Motor neuron (in vitro differentiated cells): Measurements from ENCODE around the gene RPP21. TPM values are rescaled to one million over a fixed set of nuclear protein-coding genes. Genes with fewer than 3 reads are reported as not detected.

ENCODE experiments used
- ATAC-seq, 8 experiments: fragments of 200-7000 bp; cut with Tn5 transposase; replicated peaks in 6 of 8; 2 replicates each; pipeline ENCODE4 v1.8.0; 2021; ENCODE audit warnings: mild to moderate bottlenecking in 8 of 8, moderate library complexity in 8 of 8
- H3K27ac ChIP-seq, 2 donors: fragments of 250-450 bp; sonication (Bioruptor Pico); 2 replicates each; pipeline ENCODE4 v1.9.0; 2021; ENCODE audit warnings: antibody characterized with exemption in 2 of 2, mild to moderate bottlenecking in 2 of 2, moderate library complexity in 1 of 2
- H3K4me1 ChIP-seq, 2 donors: fragments of 250-450 bp; sonication (Bioruptor Pico); replicated peaks in 1 of 2; 2 replicates each; pipeline ENCODE4 v1.6.1; 2021; ENCODE audit warnings: antibody characterized with exemption in 2 of 2, mild to moderate bottlenecking in 2 of 2, moderate library complexity in 1 of 2
- H3K4me3 ChIP-seq, 5 donors: fragments of 250-450 bp; sonication (Bioruptor Pico); 2 replicates each; pipeline ENCODE4 v1.9.0; 2021; ENCODE audit warnings: antibody characterized with exemption in 5 of 5, mild to moderate bottlenecking in 5 of 5, moderate library complexity in 4 of 5
- WGBS, 10 experiments: fragments of 450-650 bp; shearing (Covaris generic); methylation state at CpG; one replicate each; pipeline ENCODE4 v1.0.0; 2022; 5-methylcytosine and 5-hydroxymethylcytosine counted together
- in situ Hi-C, 9 experiments: fragments of 400-800 bp; cut with MboI; loops; one replicate each; pipeline ENCODE4 v1.15.0; 2021; ENCODE audit warnings: low sequenced_read_pairs in 9 of 9, low pct_unique_long_range_greater_than_20kb in 2 of 9; ENCODE audit not compliant: unreplicated experiment in 9 of 9
- total RNA-seq, 8 experiments: library from RNA; unstranded; fragments of 300-600 nt; gene quantifications; 2 replicates each; pipeline versions ENCODE4 v1.2.3 to v1.2.4, GENCODE V29; 2022

The RPP21 gene
- total RNA-seq, 8 experiments from 2014 or later = 38.0 to 88.1 (median 74.3) TPM

DNA sequence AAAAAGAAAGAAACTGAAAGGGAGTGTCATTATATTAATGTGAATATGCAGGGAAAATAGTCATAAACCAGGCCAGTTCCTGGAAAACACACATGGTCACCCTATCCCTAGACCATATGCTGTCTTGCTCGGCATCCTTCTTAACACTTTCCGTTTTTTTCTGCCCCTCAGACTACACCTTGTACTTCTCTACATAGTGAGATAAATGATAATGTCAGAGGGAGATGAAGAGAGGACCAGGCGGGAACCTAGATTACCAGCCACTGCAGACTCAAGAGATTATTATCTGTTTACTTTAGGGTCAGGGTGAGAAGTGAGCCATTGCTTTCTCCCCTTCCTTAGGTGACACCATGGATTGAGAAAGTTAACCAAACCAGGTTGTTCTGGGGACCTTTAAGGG lies 3.7 kb upstream of the RPP21 start:
- Histone ChIP-seq H3K4me3 (no peak overlapping the region), H3K27ac (no peak overlapping the region), H3K4me1 (peaks cover 7% of the 10 kb centered on the region in 2 donors)
- in situ Hi-C loops = no loop called here
- 20 to 100% (median 88%) methylated on average over 1 to 3 of the region's 3 CpGs; no CpG with 5 or more reads in 2 of the 10 experiments for WGBS, 10 experiments
- peak in 3 of 8 experiments; percentile 13 to 62 (median 61) for ATAC-seq

DNA sequence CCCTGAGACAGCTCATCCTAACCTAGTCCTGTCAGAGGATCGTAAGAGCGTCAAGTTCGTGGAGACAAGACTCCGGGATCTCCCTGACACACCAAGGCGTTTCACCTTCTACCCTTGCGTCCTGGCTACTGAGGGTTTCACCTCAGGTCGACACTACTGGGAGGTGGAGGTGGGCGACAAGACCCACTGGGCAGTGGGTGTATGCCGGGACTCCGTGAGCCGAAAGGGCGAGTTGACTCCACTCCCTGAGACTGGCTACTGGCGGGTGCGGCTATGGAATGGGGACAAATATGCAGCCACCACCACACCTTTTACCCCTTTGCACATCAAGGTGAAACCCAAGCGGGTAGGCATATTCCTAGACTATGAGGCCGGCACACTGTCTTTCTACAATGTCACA lies 3.2 kb upstream of the RPP21 start:
- H3K27ac ChIP-seq = no peak overlapping the region
- H3K4me1 ChIP-seq = peaks cover 7% of the 10 kb centered on the region in 2 donors
- no peak overlapping the region for H3K4me3 ChIP-seq
- 90 to 100% (median 96%) methylated on average over 1 to 14 of the region's 16 CpGs; no CpG with 5 or more reads in 5 of the 10 experiments for WGBS, 10 experiments
- no peak for ATAC-seq
- in situ Hi-C loops = no loop called here

DNA sequence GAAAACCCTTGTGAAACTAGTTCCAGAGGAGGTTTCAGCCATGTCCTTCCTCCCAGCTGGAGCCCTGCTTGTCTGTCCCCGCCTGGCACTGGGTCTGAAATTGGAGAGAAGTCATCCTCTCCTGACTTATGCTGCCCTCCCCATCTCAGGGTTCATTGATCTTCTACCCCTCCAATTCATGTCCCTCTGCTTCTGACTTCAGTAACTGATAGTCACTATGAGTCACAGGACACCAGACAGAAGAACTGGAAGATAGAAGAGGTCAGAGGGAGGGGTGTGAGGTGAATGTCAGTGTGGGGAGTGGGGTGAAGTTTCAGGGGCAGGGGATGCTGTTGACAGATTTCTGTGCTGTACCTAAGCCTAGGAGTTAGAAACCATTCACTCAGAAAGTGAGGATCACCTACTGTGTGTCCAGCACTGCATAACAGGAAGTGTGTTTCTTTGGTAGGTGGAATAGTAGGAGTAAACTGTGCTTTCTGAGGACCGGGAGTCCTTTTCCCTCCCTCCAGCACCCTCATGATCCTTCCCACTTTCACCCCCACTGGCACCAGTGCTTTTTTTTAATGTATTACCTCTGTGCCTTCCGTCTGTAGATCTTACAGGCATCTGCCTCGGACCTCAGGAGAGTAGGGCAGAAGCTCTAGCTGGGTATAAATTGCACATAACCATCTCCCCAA lies 627 bp upstream of the RPP21 start:
- WGBS, 10 experiments = 0 to 100% (median 6%) methylated on average over 1 to 2 of the region's 4 CpGs; no CpG with 5 or more reads in 5 of the 10 experiments
- Histone ChIP-seq H3K27ac (no peak overlapping the region), H3K4me1 (peaks cover 7% of the 10 kb centered on the region in 2 donors), H3K4me3 (peak overlapping the region in 4 of 5 donors; percentile 76 to 93 (median 82))
- ATAC-seq = no peak
- in situ Hi-C loops = no loop called here

DNA sequence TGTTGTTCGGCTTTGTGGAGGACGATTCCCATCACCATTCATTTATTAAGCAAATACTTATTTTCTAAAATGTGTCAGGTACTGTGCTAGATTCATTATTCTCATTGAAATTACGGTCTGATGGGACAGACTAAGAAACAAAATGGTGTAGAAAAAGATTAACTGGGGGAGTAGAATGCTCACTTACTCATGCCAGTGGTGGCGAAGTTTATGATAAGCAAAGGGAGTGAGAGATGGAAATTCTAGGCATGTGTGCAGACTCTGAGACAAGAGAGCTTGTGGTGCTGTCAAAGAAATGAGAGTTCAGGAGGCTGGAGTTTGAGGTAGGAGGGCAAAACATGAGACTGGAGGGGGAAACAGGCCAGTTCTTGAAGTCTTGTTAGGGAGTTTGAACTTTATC lies 896 bp downstream of the RPP21 start:
- Histone ChIP-seq H3K4me1 (peaks cover 7% of the 10 kb centered on the region in 2 donors), H3K27ac (no peak overlapping the region), H3K4me3 (peak overlapping the region; percentile 45 to 93 (median 77))
- no peak for ATAC-seq
- in situ Hi-C loops = no loop called here
- 21 to 72% (median 40%) methylated on average over 1 to 4 of the region's 4 CpGs; no CpG with 5 or more reads in 1 of the 10 experiments for WGBS, 10 experiments

DNA sequence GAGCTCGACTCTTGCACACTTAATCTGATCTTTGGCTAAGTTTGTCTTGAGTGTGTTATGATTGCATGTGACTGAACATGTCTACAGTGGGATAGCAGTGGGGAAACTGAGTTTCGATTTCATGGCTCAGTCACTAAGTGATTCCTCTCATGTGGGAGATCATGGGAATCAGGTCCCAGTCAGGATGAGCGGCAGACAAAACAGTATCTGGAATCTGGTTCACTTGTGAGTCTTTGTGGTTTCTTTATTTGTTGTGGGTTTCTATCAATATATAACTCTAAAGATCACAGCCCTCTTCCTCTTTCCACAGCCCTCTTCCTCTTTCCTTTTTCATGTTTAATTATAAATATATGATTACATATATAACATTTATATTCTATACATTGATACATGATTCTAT lies 4.0 kb downstream of the RPP21 start:
- H3K4me1 ChIP-seq = peaks cover 7% of the 10 kb centered on the region in 2 donors
- in situ Hi-C loops = no loop called here
- 60 to 100% (median 83%) methylated on average over 1 to 2 of the region's 3 CpGs; no CpG with 5 or more reads in 1 of the 10 experiments for WGBS, 10 experiments

DNA sequence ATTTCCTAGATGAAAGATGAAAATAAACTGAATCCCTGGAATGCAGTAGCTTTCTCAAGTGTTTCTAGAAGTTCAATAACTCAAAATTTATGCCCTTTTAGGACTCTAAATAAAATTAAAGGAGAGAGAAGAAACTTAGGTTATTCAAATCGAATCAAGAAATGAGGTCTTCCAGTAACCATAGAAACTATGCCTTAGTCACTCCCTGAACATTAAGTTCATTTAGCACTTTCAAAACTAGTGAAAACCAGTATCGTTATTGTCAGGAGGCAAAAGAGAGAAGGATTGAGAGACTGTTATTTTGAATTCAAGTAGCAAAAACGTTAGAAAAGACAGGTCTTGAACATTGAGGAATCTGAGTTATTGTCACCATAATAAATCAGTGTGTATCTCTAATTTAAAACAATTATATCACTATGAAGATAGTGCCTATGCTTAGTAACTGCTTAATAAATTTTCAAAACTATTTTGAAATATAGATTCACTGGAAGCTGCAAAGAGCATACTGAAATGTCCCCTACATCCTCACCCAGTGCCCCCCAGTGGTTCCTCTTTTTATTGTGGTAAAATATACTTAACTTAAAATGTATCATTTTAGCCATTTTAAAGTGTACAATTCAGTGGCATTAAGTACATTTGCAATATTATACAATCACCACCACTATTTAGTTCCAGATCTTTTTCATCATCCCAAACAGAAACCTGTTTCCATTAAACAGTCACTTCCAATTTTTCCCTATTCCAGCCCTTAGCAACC lies 4.6 kb downstream of the RPP21 start:
- in situ Hi-C loops = no loop called here
- Histone ChIP-seq H3K4me3 (no peak overlapping the region), H3K4me1 (peaks cover 6% of the 10 kb centered on the region in 2 donors), H3K27ac (no peak overlapping the region)
- 50 to 90% (median 60%) methylated on average over 2 to 3 of the region's 3 CpGs; no CpG with 5 or more reads in 1 of the 10 experiments for WGBS, 10 experiments
- ATAC-seq = no peak

More for the DNA sequence above, 4.0 kb downstream of the RPP21 start:
- Histone ChIP-seq H3K27ac (no peak overlapping the region), H3K4me3 (no peak overlapping the region)
- ATAC-seq = no peak

DNA sequence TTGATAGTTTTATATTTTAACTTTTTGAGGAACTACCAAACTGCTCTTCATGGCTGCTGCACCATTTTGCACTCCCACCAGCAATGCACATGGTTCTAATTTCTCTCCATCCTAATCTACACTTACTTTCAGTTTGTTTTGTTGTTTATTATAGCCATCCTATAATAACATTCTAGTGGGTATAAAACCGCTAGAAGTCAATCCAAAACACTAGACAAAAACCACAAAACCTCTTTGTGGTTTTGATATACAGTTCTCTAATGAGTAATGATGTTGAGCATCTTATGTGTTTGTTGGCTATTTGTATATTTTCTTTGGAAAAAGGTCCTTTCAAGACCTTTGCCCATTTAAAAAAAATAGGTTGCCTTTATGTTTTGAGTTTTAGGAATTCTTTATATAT lies 5.6 kb downstream of the RPP21 start:
- H3K27ac ChIP-seq = no peak overlapping the region
- no peak overlapping the region for H3K4me3 ChIP-seq
- in situ Hi-C loops = no loop called here
- no peak for ATAC-seq
- 17 to 100% (median 57%) methylated on average over 1 of the region's 1 CpG; no CpG with 5 or more reads in 1 of the 10 experiments for WGBS, 10 experiments
- H3K4me1 ChIP-seq = peaks cover 3 to 4% of the 10 kb centered on the region in 2 donors

DNA sequence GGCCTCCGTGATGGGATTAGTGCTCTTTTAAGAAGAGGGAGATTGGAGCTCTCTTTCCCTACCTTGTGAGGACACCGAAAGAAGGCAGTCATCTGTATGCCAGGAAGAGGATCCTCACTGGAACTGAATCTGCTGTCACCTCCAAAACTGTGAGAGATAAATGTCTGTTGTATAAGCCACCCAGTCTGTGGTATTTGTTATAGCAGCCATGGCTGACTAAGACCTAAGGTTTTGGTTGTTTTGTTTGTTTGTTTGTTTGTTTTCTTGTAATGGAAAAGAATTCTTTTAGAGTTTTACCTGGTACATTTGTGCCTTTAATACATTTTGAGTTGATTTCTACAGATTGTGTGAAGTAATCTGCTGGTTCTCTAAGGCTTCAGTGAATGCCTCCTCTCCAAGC lies 7.6 kb downstream of the RPP21 start:
- Histone ChIP-seq H3K27ac (no peak overlapping the region), H3K4me3 (no peak overlapping the region), H3K4me1 (no peaks in the 10 kb centered on the region)
- 0 to 78% (median 63%) methylated on average over 1 to 2 of the region's 2 CpGs; no CpG with 5 or more reads in 6 of the 10 experiments for WGBS, 10 experiments
- no peak for ATAC-seq
- in situ Hi-C loops = no loop called here

DNA sequence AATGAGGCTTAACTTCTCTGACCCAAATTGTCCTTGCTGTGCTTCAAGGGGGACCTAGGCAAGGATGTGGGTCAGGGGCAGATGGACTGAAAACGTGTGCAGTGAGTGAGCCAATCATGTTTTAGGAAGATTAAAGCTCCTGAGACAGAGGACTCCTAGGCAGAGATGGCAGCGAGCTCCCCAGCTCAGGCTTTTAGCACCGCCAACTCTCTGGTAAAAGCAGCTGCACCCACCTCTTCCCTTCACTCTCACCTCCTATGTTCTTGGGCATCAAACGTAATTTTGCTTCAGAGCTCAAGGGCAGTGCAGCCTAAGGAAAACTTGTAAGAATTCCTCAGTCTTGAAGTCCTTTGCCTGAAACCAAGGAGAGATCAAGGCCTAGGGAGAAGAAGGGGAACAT lies 10.3 kb downstream of the RPP21 start:
- H3K4me1 ChIP-seq = no peaks in the 10 kb centered on the region
- ATAC-seq = no peak
- 0 to 50% (median 46%) methylated on average over 1 to 3 of the region's 4 CpGs; no CpG with 5 or more reads in 4 of the 10 experiments for WGBS, 10 experiments
- in situ Hi-C loops = no loop called here
- no peak overlapping the region for H3K27ac ChIP-seq
- no peak overlapping the region for H3K4me3 ChIP-seq

DNA sequence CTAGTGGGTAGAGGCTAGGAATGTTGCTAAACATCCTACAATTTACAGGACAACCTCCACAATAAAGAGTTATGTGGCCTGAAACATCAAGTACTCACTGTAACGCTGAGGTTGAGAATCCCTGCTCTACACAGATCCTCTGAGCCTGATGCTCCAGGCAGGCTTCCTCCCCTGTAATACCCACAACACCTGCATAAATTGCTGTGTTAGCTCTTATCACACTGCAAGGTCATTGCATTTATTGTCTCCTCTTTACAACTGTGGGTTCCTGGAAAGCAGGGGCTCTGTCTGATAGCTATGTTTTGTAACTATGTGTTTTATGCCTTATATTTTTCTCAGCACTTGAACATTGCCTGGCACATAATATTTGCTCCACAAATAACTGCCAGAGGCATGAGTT lies 11.6 kb downstream of the RPP21 start:
- in situ Hi-C loops = no loop called here
- 33 to 100% (median 79%) methylated on average over 1 of the region's 1 CpG; no CpG with 5 or more reads in 4 of the 10 experiments for WGBS, 10 experiments
- Histone ChIP-seq H3K27ac (no peak overlapping the region), H3K4me3 (no peak overlapping the region), H3K4me1 (no peaks in the 10 kb centered on the region)
- ATAC-seq = no peak

DNA sequence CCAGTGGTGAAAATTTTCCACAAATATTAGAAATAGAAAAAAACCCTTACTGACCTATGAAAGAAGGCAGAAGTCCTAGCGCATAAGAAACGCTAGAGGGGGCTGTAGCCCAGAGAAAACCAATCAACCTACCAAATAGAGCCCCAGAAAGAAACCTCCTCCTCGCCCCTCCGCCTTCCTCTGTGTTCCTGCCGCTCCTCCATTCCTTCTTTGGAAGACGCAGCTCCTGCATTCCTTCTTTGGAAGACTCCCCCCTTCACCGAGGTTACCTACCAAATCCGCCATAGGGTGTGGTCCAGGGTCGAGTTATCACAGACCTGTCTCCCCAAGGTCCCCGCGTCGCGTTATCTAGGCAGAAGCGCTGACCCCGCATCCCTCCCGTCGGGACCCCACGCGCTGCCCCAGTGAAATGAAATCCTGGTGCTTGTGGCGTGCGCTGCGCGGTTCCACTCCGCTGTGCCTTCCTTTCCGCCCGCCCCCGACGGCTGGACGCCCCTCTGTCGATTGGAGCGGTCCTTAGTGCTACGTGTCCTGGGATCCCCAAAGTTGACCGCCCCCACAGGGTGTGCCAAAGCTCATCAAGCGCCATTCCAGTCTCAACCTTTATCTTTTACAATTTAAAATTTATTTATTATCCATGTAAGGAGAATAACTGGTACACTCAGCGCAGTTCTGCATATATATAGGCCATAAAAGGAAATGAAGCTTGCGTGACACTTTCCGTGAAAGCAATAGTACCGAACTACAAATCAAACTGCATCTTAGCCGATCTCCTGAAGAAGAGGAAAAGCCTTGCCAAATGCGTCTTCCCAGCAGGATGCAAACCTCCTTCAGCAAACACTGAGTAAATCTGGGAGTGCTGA lies 13.0 kb downstream of the RPP21 start:
- peak; percentile 76 to 99 (median 91) for ATAC-seq
- WGBS, 10 experiments = 1 to 19% (median 9%) methylated on average over 2 to 18 of the region's 40 CpGs
- Histone ChIP-seq H3K4me3 (peak overlapping the region; percentile 21 to 36 (median 26)), H3K27ac (no peak overlapping the region), H3K4me1 (no peaks in the 10 kb centered on the region)
- in situ Hi-C loops = no loop called here

DNA sequence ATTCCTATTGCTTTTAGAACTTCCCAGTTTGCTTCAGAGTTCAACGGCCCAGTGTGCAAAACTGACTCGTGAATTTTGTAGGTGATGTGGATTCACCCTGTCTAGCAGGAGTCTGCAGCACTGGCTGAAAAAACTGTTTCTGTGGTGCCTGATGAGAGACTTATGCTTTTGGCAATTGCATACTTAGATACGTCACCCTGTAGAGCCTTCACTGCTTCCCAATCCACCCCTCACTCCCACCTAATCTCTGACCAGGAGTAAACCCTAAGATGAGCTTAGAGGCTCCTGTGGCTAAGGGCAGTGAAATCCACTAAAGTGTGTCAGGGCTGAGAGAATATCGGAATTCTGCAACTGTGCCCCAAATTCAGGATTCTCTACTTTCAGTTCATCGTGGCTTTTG lies 14.3 kb downstream of the RPP21 start:
- WGBS, 10 experiments = 39 to 100% (median 49%) methylated on average over 1 to 4 of the region's 5 CpGs; no CpG with 5 or more reads in 1 of the 10 experiments
- in situ Hi-C loops = no loop called here

More for the DNA sequence above, 14.3 kb downstream of the RPP21 start:
- no peak overlapping the region for H3K27ac ChIP-seq
- no peaks in the 10 kb centered on the region for H3K4me1 ChIP-seq
- H3K4me3 ChIP-seq = no peak overlapping the region
- no peak for ATAC-seq
